ENCODE data around the gene PLAA.

DNA sequence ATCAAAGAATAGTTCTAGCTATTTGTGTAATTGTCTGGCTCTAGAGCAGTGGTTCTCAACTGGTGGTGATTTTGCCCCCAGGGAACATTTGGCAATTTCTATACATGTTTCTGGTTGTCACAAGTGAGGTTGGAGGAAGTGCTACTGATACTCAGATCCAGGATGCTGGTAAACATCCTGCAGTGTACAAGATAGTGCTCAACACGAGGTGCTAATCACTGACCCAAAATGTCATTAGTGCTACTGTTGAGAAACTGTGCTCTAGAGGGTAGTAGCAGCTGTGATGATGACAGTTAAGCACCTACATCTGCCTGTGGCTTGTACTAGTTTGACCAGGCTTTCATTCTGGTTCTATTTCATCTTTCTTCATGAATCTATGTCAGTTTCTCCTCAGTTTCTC, 36.3 kb upstream of the PLAA start:
- TF ChIP-seq POLR2A (IDR thresholded peaks at IDR 0.05): no peak
- TF ChIP-seq, protein P1, sequence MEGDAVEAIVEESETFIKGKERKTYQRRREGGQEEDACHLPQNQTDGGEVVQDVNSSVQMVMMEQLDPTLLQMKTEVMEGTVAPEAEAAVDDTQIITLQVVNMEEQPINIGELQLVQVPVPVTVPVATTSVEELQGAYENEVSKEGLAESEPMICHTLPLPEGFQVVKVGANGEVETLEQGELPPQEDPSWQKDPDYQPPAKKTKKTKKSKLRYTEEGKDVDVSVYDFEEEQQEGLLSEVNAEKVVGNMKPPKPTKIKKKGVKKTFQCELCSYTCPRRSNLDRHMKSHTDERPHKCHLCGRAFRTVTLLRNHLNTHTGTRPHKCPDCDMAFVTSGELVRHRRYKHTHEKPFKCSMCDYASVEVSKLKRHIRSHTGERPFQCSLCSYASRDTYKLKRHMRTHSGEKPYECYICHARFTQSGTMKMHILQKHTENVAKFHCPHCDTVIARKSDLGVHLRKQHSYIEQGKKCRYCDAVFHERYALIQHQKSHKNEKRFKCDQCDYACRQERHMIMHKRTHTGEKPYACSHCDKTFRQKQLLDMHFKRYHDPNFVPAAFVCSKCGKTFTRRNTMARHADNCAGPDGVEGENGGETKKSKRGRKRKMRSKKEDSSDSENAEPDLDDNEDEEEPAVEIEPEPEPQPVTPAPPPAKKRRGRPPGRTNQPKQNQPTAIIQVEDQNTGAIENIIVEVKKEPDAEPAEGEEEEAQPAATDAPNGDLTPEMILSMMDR (IDR thresholded peaks at IDR 0.05): no peak
- TF ChIP-seq POLR2AphosphoS5 (IDR thresholded peaks at IDR 0.05): no peak

Measured in breast epithelium (tissue), 3 donors.